HFF-Myc (cell line): ENCODE results near the gene VAC14.
A peak's percentile ranks its signal among the peaks of the same experiment; 100 is the strongest.

Experiments used
- DNase-seq: peaks from one replicate; pipeline ENCODE4 v3.0.0-alpha.2; 2011; ENCODE audit warnings: low read depth; ENCODE audit errors: extremely low read depth
- H3K4me3 ChIP-seq: replicated peaks from 2 replicates; pipeline ENCODE4 v1.5.1; 2011; ENCODE audit warnings: low read depth, mild to moderate bottlenecking, control low read depth, low read length
- CTCF ChIP-seq: IDR thresholded peaks from 2 replicates; pipeline ENCODE4 v1.5.1; 2012; ENCODE audit warnings: mild to moderate bottlenecking, low read depth, low read length, control low read depth; ENCODE audit errors: missing control alignments

Gene VAC14

DNA sequence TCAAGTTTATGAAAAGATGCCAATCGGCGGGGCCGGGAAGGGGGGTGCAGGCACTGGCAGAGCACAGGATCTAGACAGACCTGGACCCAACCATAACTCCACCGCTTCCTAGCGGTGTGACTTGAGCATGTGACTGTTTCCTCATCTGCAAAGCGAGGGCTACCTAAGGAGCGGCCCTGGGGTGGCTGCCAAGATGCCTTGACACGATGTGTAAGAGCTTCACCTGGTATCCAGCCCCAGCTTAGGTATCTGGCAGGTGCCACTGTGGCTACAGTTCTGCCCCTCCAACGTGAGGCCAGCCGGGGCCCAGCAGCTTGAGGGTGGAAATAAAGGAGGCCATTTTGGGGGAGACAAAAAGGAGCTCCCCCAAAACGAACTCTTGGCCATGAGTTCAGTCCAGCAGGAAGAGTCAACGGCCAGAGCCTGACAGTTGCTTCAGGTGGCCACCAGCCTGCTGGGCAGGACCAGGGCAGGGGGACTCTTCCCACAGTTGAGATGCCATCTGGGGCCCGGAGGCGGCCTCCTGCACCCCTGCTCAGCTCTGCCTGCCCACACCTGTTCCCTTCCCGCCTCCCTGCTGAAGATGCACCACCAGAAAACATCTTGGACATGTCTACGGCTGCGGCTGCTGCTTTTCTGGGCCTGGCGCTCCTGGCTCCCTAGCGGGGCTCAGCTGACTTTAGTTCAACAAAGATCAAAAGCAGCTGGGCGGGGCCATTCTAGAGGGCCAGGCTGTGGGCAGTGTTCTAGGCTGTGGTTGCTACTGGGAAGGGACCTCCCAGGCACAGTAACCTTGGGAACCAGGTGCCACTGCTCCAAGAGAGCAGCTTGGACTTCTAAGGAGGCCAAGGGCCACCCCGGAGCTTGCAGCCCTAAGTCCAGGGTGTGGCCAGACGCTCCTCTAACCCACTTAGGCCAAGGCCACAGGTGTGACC is 111.7 kb downstream of the VAC14 start:
- H3K4me3 ChIP-seq, result no peak overlapping the region
- no peak for TF ChIP-seq CTCF
- no peak for DNase-seq

DNA sequence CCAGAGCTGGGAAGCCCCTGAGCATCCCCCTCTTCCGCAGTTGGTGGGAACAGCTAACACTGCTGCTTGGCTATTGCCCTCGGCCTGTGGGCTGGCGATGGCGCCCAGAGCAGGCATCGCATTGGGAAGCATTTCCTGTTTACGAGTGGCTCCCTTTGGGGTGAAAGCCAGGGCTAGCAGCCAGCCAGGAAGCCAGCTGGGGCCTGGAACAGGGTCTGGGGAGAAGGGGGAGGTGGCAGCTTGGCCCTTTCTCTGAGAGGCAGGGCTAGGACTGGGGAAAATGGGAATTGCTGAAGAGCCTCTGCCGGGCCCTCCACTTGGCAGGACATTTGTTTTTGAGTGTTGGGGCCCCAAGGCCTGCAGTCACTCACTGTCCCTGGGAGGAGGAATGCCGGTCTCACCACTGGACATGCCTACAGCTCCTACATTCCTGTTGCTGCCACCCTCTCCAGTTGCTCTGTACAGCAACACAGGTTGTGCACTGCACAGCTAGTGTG is 112.7 kb downstream of the VAC14 start:
- H3K4me3 ChIP-seq, result no peak overlapping the region
- no peak for DNase-seq
- TF ChIP-seq CTCF, result no peak

DNA sequence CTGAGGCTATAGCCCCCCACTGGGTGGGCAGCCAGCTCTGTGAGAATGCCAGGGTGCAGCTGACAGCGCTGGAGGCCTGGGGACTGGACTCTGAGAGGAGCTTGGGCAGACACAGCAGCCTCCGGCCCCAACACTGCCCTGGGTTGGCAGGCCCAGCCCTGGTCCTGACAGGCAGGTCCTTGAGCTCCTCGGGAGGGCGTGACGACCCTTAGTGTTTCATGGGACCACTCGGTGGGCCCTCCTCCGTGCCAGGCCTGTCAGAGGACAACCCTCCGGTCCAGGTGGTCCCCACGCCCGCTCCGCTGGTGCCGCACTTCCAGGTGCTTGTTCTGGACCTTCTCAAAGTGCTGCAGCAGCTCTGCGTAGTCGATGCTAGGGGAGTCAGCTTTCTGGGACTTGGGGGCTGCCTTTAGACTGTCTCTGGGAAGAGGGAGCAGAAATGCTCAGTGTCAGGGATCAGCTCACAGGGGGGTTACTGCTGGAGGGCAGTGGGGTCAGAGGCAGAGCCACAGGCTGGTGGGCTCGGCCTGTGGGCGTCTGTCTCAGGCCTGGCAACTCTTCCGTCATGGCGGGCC is 113.2 kb downstream of the VAC14 start:
- DNase-seq, result no peak
- H3K4me3 ChIP-seq, result no peak overlapping the region
- no peak for TF ChIP-seq CTCF

DNA sequence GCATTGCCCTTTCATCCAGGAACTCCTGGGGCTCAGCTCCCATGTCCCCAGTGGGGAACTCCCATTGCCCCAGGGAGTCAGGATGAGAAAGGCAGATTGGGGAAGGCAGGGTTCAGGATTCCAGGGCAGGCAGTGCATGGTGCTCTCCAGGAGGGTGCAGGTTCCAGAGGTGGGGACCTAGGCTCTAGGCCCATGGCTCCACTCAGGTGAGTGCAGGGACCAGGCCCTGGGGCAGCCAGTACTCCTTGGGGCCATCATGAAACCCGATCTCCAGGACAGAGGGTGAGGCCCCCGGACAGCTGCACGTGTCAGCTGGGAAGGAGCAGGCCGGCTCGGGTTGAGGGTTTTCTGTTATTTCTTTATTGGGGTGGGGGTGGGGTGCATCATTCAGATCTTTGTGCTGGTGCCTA is 113.9 kb downstream of the VAC14 start:
- no peak for TF ChIP-seq CTCF
- DNase-seq, result no peak
- H3K4me3 ChIP-seq, result no peak overlapping the region

DNA sequence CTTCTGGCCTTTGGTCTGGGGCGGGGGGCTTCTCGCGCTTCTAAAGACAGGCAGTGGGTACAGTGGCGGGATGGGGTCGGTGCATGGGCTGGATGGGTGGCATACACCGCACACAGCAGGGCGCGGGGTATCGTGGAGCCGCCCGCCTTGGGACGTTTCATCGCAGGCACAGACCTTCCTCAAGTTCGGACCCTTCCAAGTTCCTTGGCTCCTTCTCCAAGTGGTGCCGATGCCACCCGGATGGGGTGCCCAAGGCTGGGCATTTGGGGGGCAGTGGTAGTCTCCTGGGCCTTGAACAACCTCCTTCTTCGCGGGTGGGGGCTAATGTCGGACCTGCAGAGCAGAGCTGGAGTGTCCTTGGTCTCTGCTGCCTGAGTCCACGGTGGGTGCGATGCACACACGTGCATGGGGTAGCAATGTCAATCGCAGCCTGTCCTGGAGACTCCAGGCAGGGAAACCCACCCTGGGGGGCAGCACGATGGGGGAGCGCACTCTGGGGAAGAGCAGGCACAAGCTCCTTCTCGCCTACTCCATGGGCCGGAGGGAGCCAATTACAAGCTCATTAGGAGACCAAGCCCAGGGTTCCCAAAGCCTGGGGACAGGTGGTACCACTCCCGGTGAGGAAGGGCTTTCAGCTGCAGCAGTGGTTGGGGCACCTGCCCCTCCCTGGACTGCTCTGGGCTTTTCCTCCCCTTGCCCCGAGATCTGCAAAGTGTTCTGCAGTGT is 114.4 kb downstream of the VAC14 start:
- no peak for DNase-seq
- peak overlapping the region; percentile 31 for H3K4me3 ChIP-seq
- TF ChIP-seq CTCF, result no peak

DNA sequence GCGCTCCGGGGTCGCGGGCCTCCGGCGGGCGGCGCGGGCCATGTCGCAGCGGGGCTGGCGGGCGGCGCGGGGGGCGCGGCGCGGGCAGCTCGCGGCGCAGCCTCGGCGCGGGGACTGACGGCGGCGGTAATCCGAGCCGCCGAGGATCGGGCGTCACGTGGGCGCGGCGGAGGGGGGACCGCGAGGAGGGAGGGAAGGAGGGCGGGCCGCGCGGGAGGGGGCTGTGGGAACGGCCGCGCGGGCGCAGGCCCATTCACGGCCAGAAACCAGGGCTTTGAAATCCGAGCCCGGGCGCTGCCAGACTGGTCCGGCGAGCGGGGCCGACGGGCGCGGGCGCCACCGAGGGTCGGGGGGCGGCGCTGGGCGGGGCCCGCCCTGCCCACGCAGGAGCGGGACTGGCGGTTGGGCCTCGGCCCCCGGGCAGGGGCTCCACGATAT is 115.0 kb downstream of the VAC14 start, which contains the start of gene MTSS2:
Gene MTSS2 (minus strand): TSS at position 116 of the 438 bp plus-strand sequence. CDS start 262 bp downstream, outside the sequence.
- H3K4me3 ChIP-seq, result peak within 1 kb of the TSS; percentile 78
- DNase-seq, result no peak
- TF ChIP-seq CTCF, result no peak
